GM21576 (cell line): ENCODE results near the gene THAP9.
"Not testable (repeated sequence)": the region's sequence is repeated elsewhere in the genome, so short reads cannot be mapped to it uniquely, and the experiment has no call there.

Experiments
- ATAC-seq: cut with Tn5 transposase; IDR thresholded peaks from one replicate; pipeline ENCODE4 v1.9.1; 2021; ENCODE audit warnings: mild to moderate bottlenecking, moderate library complexity; ENCODE audit not compliant: unreplicated experiment

THAP9 gene

GRCh38 chr4:82900411-82901182, at the start of gene THAP9:
Gene THAP9 (plus strand): TSS chr4:82900735. CDS start chr4:82900803, 68 bp downstream.
- peak; percentile 86 for ATAC-seq

GRCh38 chr4:82851318-82851717, 49.2 kb upstream of the THAP9 start:
- no peak for ATAC-seq

- ATAC-seq: no peak
Observed at GRCh38 chr4:82851885-82852750, 48.4 kb upstream of the THAP9 start.

- no peak for ATAC-seq
Observed at GRCh38 chr4:82852751-82853285, 47.7 kb upstream of the THAP9 start.

GRCh38 chr4:82860487-82860886, 40.0 kb upstream of the THAP9 start:
- not testable (repeated sequence) for ATAC-seq

- ATAC-seq: no peak
Observed at GRCh38 chr4:82861529-82861928, 39.0 kb upstream of the THAP9 start.

GRCh38 chr4:82864336-82864979, 36.1 kb upstream of the THAP9 start:
- ATAC-seq: no peak

GRCh38 chr4:82865592-82865991, 34.9 kb upstream of the THAP9 start:
- ATAC-seq: no peak

- ATAC-seq: not testable (repeated sequence)
Observed at GRCh38 chr4:82866033-82866432, 34.5 kb upstream of the THAP9 start.

- ATAC-seq: no peak
Observed at GRCh38 chr4:82866706-82867385, 33.7 kb upstream of the THAP9 start.

GRCh38 chr4:82868572-82868971, 32.0 kb upstream of the THAP9 start:
- ATAC-seq: no peak

- ATAC-seq: no peak
Observed at GRCh38 chr4:82885410-82885809, 15.1 kb upstream of the THAP9 start.

- no peak for ATAC-seq
Observed at GRCh38 chr4:82886147-82886942, 14.2 kb upstream of the THAP9 start.

- no peak for ATAC-seq
Observed at GRCh38 chr4:82889287-82889686, 11.2 kb upstream of the THAP9 start.

GRCh38 chr4:82890528-82890900, 10.0 kb upstream of the THAP9 start:
- no peak for ATAC-seq

GRCh38 chr4:82890901-82891706, 9.4 kb upstream of the THAP9 start, which contains the start of gene SEC31A:
Gene SEC31A (minus strand): TSS chr4:82891153. CDS start chr4:82881936, 9,217 bp downstream.
- peak; percentile 90 for ATAC-seq

GRCh38 chr4:82891707-82892466, 8.6 kb upstream of the THAP9 start:
- ATAC-seq: no peak

GRCh38 chr4:82892467-82892802, 8.1 kb upstream of the THAP9 start:
- no peak for ATAC-seq
